ENCODE measurements around the gene TOMM20.
A peak's percentile ranks its signal among the peaks of the same experiment; 100 is the strongest.
"Not testable (repeated sequence)": the region's sequence is repeated elsewhere in the genome, so short reads cannot be mapped to it uniquely, and the experiment has no call there.

Gene TOMM20

GRCh38 chr1:235100194-235100772 is 28.4 kb downstream of the TOMM20 start:
- H3K27me3 ChIP-seq (ENCODE audit: insufficient read depth, low read depth, severe bottlenecking): no peaks in the 10 kb centered on the region
- peak; percentile 55 for DNase-seq
- H3K27ac ChIP-seq: no peak overlapping the region
- no peak overlapping the region for H3K4me3 ChIP-seq (ENCODE audit: low read depth, low read length)
- TF ChIP-seq CTCF (IDR thresholded peaks at IDR 0.05; ENCODE audit: low read depth, low read length): no peak
- H3K36me3 ChIP-seq: no peaks in the 10 kb centered on the region
- no peaks in the 10 kb centered on the region for H3K9me3 ChIP-seq (ENCODE audit: severe bottlenecking)

GRCh38 chr1:235098991-235099390 is 29.6 kb downstream of the TOMM20 start:
- no peak overlapping the region for H3K4me3 ChIP-seq (ENCODE audit: low read depth, low read length)
- TF ChIP-seq CTCF (IDR thresholded peaks at IDR 0.05; ENCODE audit: low read depth, low read length): no peak
- no peaks in the 10 kb centered on the region for H3K36me3 ChIP-seq
- no peak for DNase-seq
- H3K27ac ChIP-seq: no peak overlapping the region
- no peaks in the 10 kb centered on the region for H3K27me3 ChIP-seq (ENCODE audit: insufficient read depth, low read depth, severe bottlenecking)
- H3K9me3 ChIP-seq (ENCODE audit: severe bottlenecking): no peaks in the 10 kb centered on the region

- H3K4me3 ChIP-seq (ENCODE audit: low read depth, low read length): no peak overlapping the region
- no peaks in the 10 kb centered on the region for H3K27me3 ChIP-seq (ENCODE audit: insufficient read depth, low read depth, severe bottlenecking)
- H3K9me3 ChIP-seq (ENCODE audit: severe bottlenecking): no peaks in the 10 kb centered on the region
- DNase-seq: peak; percentile 3
- H3K36me3 ChIP-seq: no peaks in the 10 kb centered on the region
- no peak for TF ChIP-seq CTCF (IDR thresholded peaks at IDR 0.05; ENCODE audit: low read depth, low read length)
- H3K27ac ChIP-seq: no peak overlapping the region
Observed at GRCh38 chr1:235098547-235098946, 30.1 kb downstream of the TOMM20 start.

GRCh38 chr1:235097501-235097900 is 31.1 kb downstream of the TOMM20 start:
- not testable (repeated sequence) for H3K9me3 ChIP-seq (ENCODE audit: severe bottlenecking); H3K27me3 ChIP-seq (ENCODE audit: insufficient read depth, low read depth, severe bottlenecking); H3K27ac ChIP-seq; H3K4me3 ChIP-seq (ENCODE audit: low read depth, low read length); H3K36me3 ChIP-seq
- peak; percentile 8 for DNase-seq

- H3K9me3 ChIP-seq (ENCODE audit: severe bottlenecking): no peaks in the 10 kb centered on the region
- no peak for DNase-seq
- no peak overlapping the region for H3K27ac ChIP-seq
- H3K4me3 ChIP-seq (ENCODE audit: low read depth, low read length): no peak overlapping the region
- TF ChIP-seq CTCF (IDR thresholded peaks at IDR 0.05; ENCODE audit: low read depth, low read length): no peak
- no peaks in the 10 kb centered on the region for H3K27me3 ChIP-seq (ENCODE audit: insufficient read depth, low read depth, severe bottlenecking)
- H3K36me3 ChIP-seq: no peaks in the 10 kb centered on the region
Observed at GRCh38 chr1:235095938-235096562, 32.6 kb downstream of the TOMM20 start.

GRCh38 chr1:235093696-235094592 is 34.7 kb downstream of the TOMM20 start:
- peak overlapping the region; percentile 30 for H3K4me3 ChIP-seq (ENCODE audit: low read depth, low read length)

More at GRCh38 chr1:235093696-235094592, 34.7 kb downstream of the TOMM20 start:
- DNase-seq: peak; percentile 92
- no peaks in the 10 kb centered on the region for H3K27me3 ChIP-seq (ENCODE audit: insufficient read depth, low read depth, severe bottlenecking)
- no peaks in the 10 kb centered on the region for H3K9me3 ChIP-seq (ENCODE audit: severe bottlenecking)
- H3K36me3 ChIP-seq: no peaks in the 10 kb centered on the region
- peak; percentile 97 for TF ChIP-seq CTCF (IDR thresholded peaks at IDR 0.05; ENCODE audit: low read depth, low read length)
- H3K27ac ChIP-seq: peak overlapping the region; percentile 1; the same call in 1 of the 2 replicates

Data from WERI-Rb-1 (cell line).